ENCODE data around the gene ZBTB7C. TPM values are rescaled to one million over a fixed set of nuclear protein-coding genes. Genes with fewer than 3 reads are reported as not detected.
A peak's percentile ranks its signal among the peaks of the same experiment; 100 is the strongest.

Gene ZBTB7C
- total and polyA plus RNA-seq, 5 donors from 2014 or later, result not detected

DNA sequence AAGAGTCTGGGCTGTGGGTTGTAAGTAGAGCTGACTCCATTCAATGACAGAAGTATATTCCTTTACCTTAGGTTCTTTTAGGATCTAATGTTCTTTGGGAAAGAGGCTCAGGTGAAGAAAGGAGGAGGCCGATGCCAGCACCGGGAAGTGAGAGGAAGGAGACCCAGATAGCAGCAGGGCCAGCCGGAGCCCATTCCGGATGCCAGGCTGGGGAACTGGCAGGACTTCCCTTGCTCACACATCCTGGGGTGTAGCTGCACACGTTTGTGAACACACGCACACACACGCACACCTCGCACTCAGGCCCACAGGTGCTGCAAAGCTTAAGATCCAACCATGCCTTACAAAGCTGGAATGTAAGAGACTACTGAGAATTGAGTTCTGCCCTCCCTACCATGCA lies 383.0 kb downstream of the ZBTB7C start:
- Mint-ChIP-seq H3K4me1 (peaks cover 0 to 5% (median 0%) of the 10 kb centered on the region in 4 donors), H3K27ac (no peak overlapping the region), H3K4me3 (no peak overlapping the region), H3K27me3 (peaks cover 24% of the 10 kb centered on the region), H3K9me3 (no peaks in the 10 kb centered on the region), H3K36me3 (no peaks in the 10 kb centered on the region)
- peaks cover 2% of the 10 kb centered on the region for H3K27me3 ChIP-seq (ENCODE audit: control insufficient read depth, insufficient read depth, low read length)
- H3K9me3 ChIP-seq (ENCODE audit: control insufficient read depth in 2 of 2, low read length in 2 of 2), result no peaks in the 10 kb centered on the region
- H3K27ac ChIP-seq (ENCODE audit: insufficient read depth, low read length, poor library complexity, severe bottlenecking), result no peak overlapping the region
- DNase-seq, result no peak
- no peak overlapping the region for H3K4me3 ChIP-seq (ENCODE audit: low read depth, low read length)
- ATAC-seq (ENCODE audit: low read depth in 2 of 2), result no peak
- no peaks in the 10 kb centered on the region for H3K4me1 ChIP-seq (ENCODE audit: control insufficient read depth, insufficient read depth, low read length, poor library complexity, severe bottlenecking)
- no peaks in the 10 kb centered on the region for H3K36me3 ChIP-seq (ENCODE audit: control insufficient read depth, insufficient read depth, low read length)

DNA sequence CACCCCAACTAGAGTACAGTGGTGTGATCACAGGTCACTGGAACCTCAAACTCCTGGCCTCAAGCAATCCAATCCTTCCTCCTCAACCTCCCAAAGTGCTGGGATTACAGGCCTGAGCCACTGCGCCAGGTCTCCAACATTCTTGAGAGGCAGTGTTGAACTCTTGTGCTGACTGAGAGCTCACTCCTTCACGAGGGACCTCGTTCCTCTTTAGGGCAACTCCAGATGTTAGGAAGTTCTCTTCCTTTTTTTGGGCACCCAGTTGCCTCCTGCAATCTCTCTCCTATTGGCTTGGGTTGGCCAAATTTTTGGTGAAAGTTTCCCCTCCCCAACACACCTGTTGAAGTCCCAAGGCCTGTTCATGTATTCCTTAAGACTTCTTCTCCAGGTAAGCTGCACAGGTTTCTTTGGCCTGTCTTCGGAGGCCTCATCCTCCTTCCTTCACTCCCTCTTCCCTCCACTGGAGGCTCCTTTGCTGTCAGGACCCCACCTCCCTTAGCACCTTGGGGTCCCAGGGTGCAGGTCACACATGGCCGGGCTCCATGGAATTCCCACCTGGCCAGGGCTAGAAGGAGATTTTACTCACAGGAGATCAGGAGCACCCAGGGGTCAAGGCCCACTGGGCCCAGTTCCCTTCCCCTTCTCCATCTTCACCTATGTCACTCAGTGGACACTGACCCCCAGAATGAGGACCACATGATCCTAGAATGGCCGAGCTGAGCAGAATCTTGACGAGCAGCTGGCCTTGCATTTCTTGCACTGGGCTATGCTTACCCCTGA lies 384.1 kb downstream of the ZBTB7C start:
- no peak for ATAC-seq (ENCODE audit: low read depth in 2 of 2)

DNA sequence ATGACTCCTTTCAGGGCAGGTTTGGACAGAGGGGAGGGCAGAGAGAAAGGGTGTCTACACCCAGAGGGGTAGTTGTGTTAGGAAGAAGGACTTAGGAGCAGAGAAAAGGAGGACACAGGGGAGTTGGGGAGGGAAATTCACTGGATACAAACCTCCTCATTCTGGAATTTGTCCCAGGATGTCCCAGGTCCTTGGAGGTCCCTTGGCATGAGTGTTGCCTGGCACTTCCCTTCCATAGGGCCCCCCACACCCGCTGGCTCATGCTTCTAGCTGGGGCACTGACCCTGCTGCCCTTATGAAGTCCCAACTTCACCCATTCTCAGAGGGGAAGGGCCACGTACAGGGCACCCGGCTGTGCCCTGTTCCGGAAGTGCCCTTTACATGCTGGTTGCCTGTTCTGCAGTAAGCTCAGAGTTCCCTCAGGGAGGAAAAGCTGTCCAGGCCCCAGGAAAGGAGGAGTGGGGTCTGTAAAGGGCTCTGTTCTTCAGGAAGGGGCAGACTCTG lies 385.1 kb downstream of the ZBTB7C start:
- no peaks in the 10 kb centered on the region for H3K9me3 Mint-ChIP-seq
- H3K27me3 Mint-ChIP-seq, result peaks cover 33% of the 10 kb centered on the region
- no peak overlapping the region for H3K27ac Mint-ChIP-seq

More for the DNA sequence above, 384.1 kb downstream of the ZBTB7C start:
- no peak overlapping the region for H3K27ac ChIP-seq (ENCODE audit: insufficient read depth, low read length, poor library complexity, severe bottlenecking)
- H3K4me3 ChIP-seq (ENCODE audit: low read depth, low read length), result no peak overlapping the region
- Mint-ChIP-seq H3K27ac (no peak overlapping the region), H3K9me3 (no peaks in the 10 kb centered on the region), H3K27me3 (peaks cover 25% of the 10 kb centered on the region), H3K4me1 (peaks cover 0 to 5% (median 0%) of the 10 kb centered on the region in 4 donors), H3K4me3 (peak overlapping the region in 1 of 4 donors; percentile 43), H3K36me3 (no peaks in the 10 kb centered on the region)
- no peaks in the 10 kb centered on the region for H3K9me3 ChIP-seq (ENCODE audit: control insufficient read depth in 2 of 2, low read length in 2 of 2)
- DNase-seq, result no peak
- no peaks in the 10 kb centered on the region for H3K36me3 ChIP-seq (ENCODE audit: control insufficient read depth, insufficient read depth, low read length)
- H3K27me3 ChIP-seq (ENCODE audit: control insufficient read depth, insufficient read depth, low read length), result peaks cover 2% of the 10 kb centered on the region
- no peaks in the 10 kb centered on the region for H3K4me1 ChIP-seq (ENCODE audit: control insufficient read depth, insufficient read depth, low read length, poor library complexity, severe bottlenecking)

DNA sequence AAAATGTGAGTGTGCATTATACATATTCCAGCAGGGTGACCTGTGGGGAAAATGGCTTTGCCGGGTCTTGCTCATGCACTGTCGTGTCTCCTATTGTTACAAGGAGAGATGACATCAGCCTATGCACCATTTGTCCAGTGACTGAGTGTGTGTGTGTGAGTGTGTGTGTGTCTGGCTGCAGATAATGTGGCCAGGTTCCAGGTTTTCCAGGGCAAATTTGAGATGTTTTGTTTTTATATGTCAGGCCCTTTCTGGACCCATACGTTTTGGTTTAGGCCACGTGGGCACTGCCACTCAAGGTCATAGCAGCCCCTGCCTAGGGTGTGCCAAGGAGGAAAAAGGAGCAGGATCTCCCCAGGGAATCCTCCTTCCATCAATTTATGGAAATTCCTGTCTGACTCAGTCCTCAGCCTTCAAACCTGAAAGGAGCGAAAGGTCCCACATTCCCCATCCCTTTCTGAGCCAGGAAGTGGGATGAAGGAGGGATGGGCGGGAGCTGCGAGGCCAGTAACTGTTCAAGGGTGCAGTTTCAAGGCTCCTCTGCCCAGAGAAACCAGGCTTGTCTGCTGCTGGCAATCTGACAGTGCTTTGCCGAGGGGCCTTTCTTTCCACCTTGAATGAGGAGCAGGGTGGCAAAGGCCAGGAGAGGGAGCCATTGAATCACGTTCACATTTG lies 385.7 kb downstream of the ZBTB7C start:
- DNase-seq, result no peak
- Histone ChIP-seq H3K27me3 (ENCODE audit: control insufficient read depth, insufficient read depth, low read length) (peaks cover 5% of the 10 kb centered on the region), H3K4me1 (ENCODE audit: control insufficient read depth, insufficient read depth, low read length, poor library complexity, severe bottlenecking) (no peaks in the 10 kb centered on the region), H3K27ac (ENCODE audit: insufficient read depth, low read length, poor library complexity, severe bottlenecking) (no peak overlapping the region), H3K4me3 (ENCODE audit: low read depth, low read length) (no peak overlapping the region), H3K36me3 (ENCODE audit: control insufficient read depth, insufficient read depth, low read length) (no peaks in the 10 kb centered on the region), H3K9me3 (ENCODE audit: control insufficient read depth in 2 of 2, low read length in 2 of 2) (no peaks in the 10 kb centered on the region)
- no peak overlapping the region for H3K27ac Mint-ChIP-seq
- H3K4me1 Mint-ChIP-seq, result peaks cover 0 to 5% (median 0%) of the 10 kb centered on the region in 4 donors
- no peak for ATAC-seq (ENCODE audit: low read depth in 2 of 2)
- no peaks in the 10 kb centered on the region for H3K9me3 Mint-ChIP-seq
- H3K27me3 Mint-ChIP-seq, result peaks cover 39% of the 10 kb centered on the region
- no peak overlapping the region for H3K4me3 Mint-ChIP-seq
- no peaks in the 10 kb centered on the region for H3K36me3 Mint-ChIP-seq

More for the DNA sequence above, 385.1 kb downstream of the ZBTB7C start:
- no peaks in the 10 kb centered on the region for H3K4me1 ChIP-seq (ENCODE audit: control insufficient read depth, insufficient read depth, low read length, poor library complexity, severe bottlenecking)
- Mint-ChIP-seq H3K36me3 (no peaks in the 10 kb centered on the region), H3K4me1 (peaks cover 0 to 5% (median 0%) of the 10 kb centered on the region in 4 donors), H3K4me3 (no peak overlapping the region)
- no peaks in the 10 kb centered on the region for H3K9me3 ChIP-seq (ENCODE audit: control insufficient read depth in 2 of 2, low read length in 2 of 2)
- peaks cover 2% of the 10 kb centered on the region for H3K27me3 ChIP-seq (ENCODE audit: control insufficient read depth, insufficient read depth, low read length)
- H3K4me3 ChIP-seq (ENCODE audit: low read depth, low read length), result no peak overlapping the region
- no peak for ATAC-seq (ENCODE audit: low read depth in 2 of 2)
- H3K36me3 ChIP-seq (ENCODE audit: control insufficient read depth, insufficient read depth, low read length), result no peaks in the 10 kb centered on the region
- peak in 1 of 3 donors; percentile 5 for DNase-seq
- no peak overlapping the region for H3K27ac ChIP-seq (ENCODE audit: insufficient read depth, low read length, poor library complexity, severe bottlenecking)

DNA sequence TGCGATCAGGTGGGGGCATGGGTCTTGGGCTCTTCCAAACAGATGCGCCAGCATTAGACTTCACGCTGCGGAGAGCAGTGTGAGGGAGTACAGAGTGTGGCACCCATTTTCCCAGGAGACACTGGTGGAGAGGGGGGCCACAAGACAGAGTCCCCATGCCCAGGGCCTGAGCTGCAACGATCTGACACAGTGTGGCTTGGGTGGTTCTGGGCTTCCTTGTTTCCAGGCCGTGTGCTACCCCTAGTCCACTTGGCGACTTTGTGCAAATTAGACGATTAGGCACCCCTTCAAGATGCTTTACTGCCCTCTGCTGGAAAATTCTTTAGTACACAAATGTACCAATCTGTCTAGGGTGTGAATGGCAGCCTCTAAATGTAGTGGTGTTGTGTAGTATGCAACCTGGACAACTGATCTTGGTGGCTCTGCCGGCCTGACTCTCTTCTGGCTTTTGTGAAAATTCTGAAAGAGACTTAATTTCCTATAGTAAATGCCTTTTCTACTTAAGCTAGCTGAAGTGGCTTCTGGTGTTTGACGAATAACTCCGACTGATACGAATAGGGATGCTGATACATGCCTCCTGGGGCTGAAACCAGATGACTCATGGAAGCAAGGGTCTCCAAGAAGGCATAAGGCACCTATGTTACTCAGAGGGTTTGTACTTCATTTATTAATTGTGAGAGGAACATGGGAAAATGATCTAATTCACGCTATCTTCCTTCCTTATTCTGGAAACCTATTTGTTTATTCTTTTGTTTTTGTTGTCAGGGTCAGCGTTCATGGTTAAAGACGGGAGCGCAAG lies 386.5 kb downstream of the ZBTB7C start:
- no peak overlapping the region for H3K27ac ChIP-seq (ENCODE audit: insufficient read depth, low read length, poor library complexity, severe bottlenecking)

DNA sequence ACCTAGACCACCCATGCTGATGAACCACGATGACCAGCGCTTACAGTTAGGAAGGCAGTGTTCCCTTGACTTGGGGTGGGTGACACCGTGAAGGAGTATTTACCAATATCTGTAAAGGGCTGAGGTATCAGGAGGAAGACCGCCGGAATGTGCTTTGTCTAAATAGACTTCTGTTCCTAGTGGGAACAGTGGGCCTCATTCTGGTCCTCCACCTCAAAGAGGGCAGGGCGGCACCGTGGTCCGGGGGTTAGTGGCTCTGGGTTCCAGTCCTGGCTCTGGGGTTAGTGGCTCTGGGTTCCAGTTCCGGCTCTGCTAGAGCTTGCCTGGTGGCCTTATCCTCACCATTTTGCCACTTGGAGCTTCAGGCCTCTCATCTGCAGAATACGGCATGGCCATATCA lies 387.2 kb downstream of the ZBTB7C start:
- H3K27ac ChIP-seq (ENCODE audit: insufficient read depth, low read length, poor library complexity, severe bottlenecking), result no peak overlapping the region
- no peaks in the 10 kb centered on the region for H3K4me1 ChIP-seq (ENCODE audit: control insufficient read depth, insufficient read depth, low read length, poor library complexity, severe bottlenecking)
- H3K4me3 ChIP-seq (ENCODE audit: low read depth, low read length), result no peak overlapping the region
- Mint-ChIP-seq H3K36me3 (no peaks in the 10 kb centered on the region), H3K27ac (no peak overlapping the region), H3K4me1 (peaks cover 0 to 5% (median 0%) of the 10 kb centered on the region in 4 donors), H3K9me3 (no peaks in the 10 kb centered on the region), H3K4me3 (no peak overlapping the region), H3K27me3 (peaks cover 43% of the 10 kb centered on the region)
- no peak for DNase-seq
- ATAC-seq (ENCODE audit: low read depth in 2 of 2), result no peak
- H3K36me3 ChIP-seq (ENCODE audit: control insufficient read depth, insufficient read depth, low read length), result no peaks in the 10 kb centered on the region
- no peaks in the 10 kb centered on the region for H3K9me3 ChIP-seq (ENCODE audit: control insufficient read depth in 2 of 2, low read length in 2 of 2)
- peaks cover 5% of the 10 kb centered on the region for H3K27me3 ChIP-seq (ENCODE audit: control insufficient read depth, insufficient read depth, low read length)

More for the DNA sequence above, 386.5 kb downstream of the ZBTB7C start:
- no peak overlapping the region for H3K27ac Mint-ChIP-seq
- DNase-seq (peak in 2 of 3 donors; percentile 38 to 60), ATAC-seq (ENCODE audit: low read depth in 2 of 2) (no peak)
- H3K4me3 Mint-ChIP-seq, result no peak overlapping the region
- peaks cover 0 to 5% (median 0%) of the 10 kb centered on the region in 4 donors for H3K4me1 Mint-ChIP-seq
- peaks cover 5% of the 10 kb centered on the region for H3K27me3 ChIP-seq (ENCODE audit: control insufficient read depth, insufficient read depth, low read length)
- no peaks in the 10 kb centered on the region for H3K4me1 ChIP-seq (ENCODE audit: control insufficient read depth, insufficient read depth, low read length, poor library complexity, severe bottlenecking)
- H3K9me3 ChIP-seq (ENCODE audit: control insufficient read depth in 2 of 2, low read length in 2 of 2), result no peaks in the 10 kb centered on the region
- no peaks in the 10 kb centered on the region for H3K36me3 ChIP-seq (ENCODE audit: control insufficient read depth, insufficient read depth, low read length)
- H3K36me3 Mint-ChIP-seq, result no peaks in the 10 kb centered on the region
- no peaks in the 10 kb centered on the region for H3K9me3 Mint-ChIP-seq
- H3K27me3 Mint-ChIP-seq, result peaks cover 43% of the 10 kb centered on the region
- no peak overlapping the region for H3K4me3 ChIP-seq (ENCODE audit: low read depth, low read length)

DNA sequence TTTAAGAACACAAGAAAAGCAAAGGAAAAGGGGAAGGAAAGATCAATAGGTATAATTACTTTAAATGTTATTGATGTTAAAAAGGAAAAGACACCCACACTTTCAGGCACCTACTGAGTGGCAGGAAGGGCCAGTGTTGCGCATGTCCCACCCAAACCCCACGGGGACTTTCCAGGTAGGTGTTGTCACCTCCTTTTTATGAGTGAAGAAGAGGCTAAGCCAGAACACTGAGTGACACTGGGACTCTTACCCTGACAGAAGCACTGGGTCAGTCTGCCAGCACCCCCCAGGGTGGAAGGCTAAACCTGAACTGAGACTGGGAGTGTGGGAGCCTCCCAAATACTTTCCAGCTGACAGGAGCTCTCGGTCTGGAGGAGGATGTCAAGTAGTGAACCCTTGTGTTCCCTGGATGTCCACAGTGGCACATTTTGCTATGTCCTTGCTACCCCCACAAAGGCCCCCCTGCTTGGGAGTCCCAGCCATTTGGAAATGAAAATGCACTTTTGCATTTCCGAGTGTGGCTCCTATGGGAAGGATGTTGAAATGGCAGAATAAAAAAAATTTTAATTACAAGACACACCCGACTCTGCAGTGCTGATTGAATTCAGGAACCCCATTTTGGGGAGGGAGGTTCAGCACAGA lies 387.8 kb downstream of the ZBTB7C start:
- Histone ChIP-seq H3K9me3 (ENCODE audit: control insufficient read depth in 2 of 2, low read length in 2 of 2) (no peaks in the 10 kb centered on the region), H3K36me3 (ENCODE audit: control insufficient read depth, insufficient read depth, low read length) (no peaks in the 10 kb centered on the region), H3K4me3 (ENCODE audit: low read depth, low read length) (no peak overlapping the region), H3K27me3 (ENCODE audit: control insufficient read depth, insufficient read depth, low read length) (peaks cover 7% of the 10 kb centered on the region), H3K4me1 (ENCODE audit: control insufficient read depth, insufficient read depth, low read length, poor library complexity, severe bottlenecking) (no peaks in the 10 kb centered on the region), H3K27ac (ENCODE audit: insufficient read depth, low read length, poor library complexity, severe bottlenecking) (no peak overlapping the region)
- no peaks in the 10 kb centered on the region for H3K36me3 Mint-ChIP-seq
- H3K27me3 Mint-ChIP-seq, result peaks cover 48% of the 10 kb centered on the region
- no peak overlapping the region for H3K4me3 Mint-ChIP-seq
- H3K27ac Mint-ChIP-seq, result no peak overlapping the region
- DNase-seq (no peak), ATAC-seq (ENCODE audit: low read depth in 2 of 2) (no peak)
- peaks cover 0 to 2% (median 0%) of the 10 kb centered on the region in 7 donors for H3K9me3 Mint-ChIP-seq
- H3K4me1 Mint-ChIP-seq, result peaks cover 0 to 5% (median 0%) of the 10 kb centered on the region in 4 donors

Measured in CD4-positive, CD25-positive, alpha-beta regulatory T cell (primary cell).